Stimulated activated CD4-positive, alpha-beta T cell treated with anti-CD3 and anti-CD28 coated beads, Interleukin-4, amount 100 ng/mL, for 48 hours (primary cell): Measurements from ENCODE around the gene CPN1.
A peak's percentile ranks its signal among the peaks of the same experiment; 100 is the strongest.
"Not testable (repeated sequence)": the region's sequence is repeated elsewhere in the genome, so short reads cannot be mapped to it uniquely, and the experiment has no call there.

Experiments
- DNase-seq, 2 donors: peaks; one replicate each; pipeline ENCODE4 v3.0.0-alpha.2; 2020; ENCODE audit warnings: low read depth in 2 of 2

CPN1 gene

GRCh38 chr10:100024748-100025147, 56.9 kb downstream of the CPN1 start:
- no peak for DNase-seq

- DNase-seq = no peak
Observed at GRCh38 chr10:100022403-100022802, 59.3 kb downstream of the CPN1 start.

GRCh38 chr10:100021322-100021721, 60.3 kb downstream of the CPN1 start:
- DNase-seq = no peak

GRCh38 chr10:100020886-100021253, 60.8 kb downstream of the CPN1 start:
- no peak for DNase-seq

GRCh38 chr10:100020142-100020885, 61.4 kb downstream of the CPN1 start:
- DNase-seq = no peak

GRCh38 chr10:100019787-100020141, 61.9 kb downstream of the CPN1 start:
- no peak for DNase-seq

GRCh38 chr10:100014071-100014762, 67.5 kb downstream of the CPN1 start:
- no peak for DNase-seq

GRCh38 chr10:100013621-100014020, 68.0 kb downstream of the CPN1 start:
- no peak for DNase-seq

GRCh38 chr10:100011906-100012305, 69.8 kb downstream of the CPN1 start:
- not testable (repeated sequence) for DNase-seq

- DNase-seq = peak; percentile 67 to 79
Observed at GRCh38 chr10:100009793-100010676, 71.6 kb downstream of the CPN1 start, which contains the start of gene DNMBP. Gene DNMBP, minus strand, starts transcription at chr10:100009947. Its CDS starts 37,823 bp downstream, at chr10:99972124.

- DNase-seq = peak in 1 of 2 donors; percentile 38
Observed at GRCh38 chr10:100009283-100009792, 72.3 kb downstream of the CPN1 start.

- DNase-seq = no peak
Observed at GRCh38 chr10:100008708-100009282, 72.9 kb downstream of the CPN1 start.

GRCh38 chr10:100008142-100008522, 73.5 kb downstream of the CPN1 start:
- no peak for DNase-seq

GRCh38 chr10:100007231-100008141, 74.2 kb downstream of the CPN1 start:
- DNase-seq = no peak

GRCh38 chr10:100006243-100006886, 75.3 kb downstream of the CPN1 start:
- DNase-seq = no peak

GRCh38 chr10:100004805-100005510, 76.7 kb downstream of the CPN1 start:
- DNase-seq = no peak

- no peak for DNase-seq
Observed at GRCh38 chr10:100000109-100000644, 81.5 kb downstream of the CPN1 start.

- DNase-seq = no peak
Observed at GRCh38 chr10:99999319-100000108, 82.2 kb downstream of the CPN1 start.
